Coronary artery (tissue), 2 donors: Measurements from ENCODE around the gene AMBRA1.
"Not testable (repeated sequence)": the region's sequence is repeated elsewhere in the genome, so short reads cannot be mapped to it uniquely, and the experiment has no call there.

Experiments used
- DNase-seq: peaks from one replicate; pipeline ENCODE4 v3.0.0-alpha.2; 2017; ENCODE audit warnings: low spot score
- H3K27ac ChIP-seq, 2 donors: fragments of 200-600 bp; sonication (generic); one replicate each; pipeline ENCODE4 v1.5.1; 2016 to 2019
- H3K4me3 ChIP-seq: fragments of 200-600 bp; sonication (generic); 2 replicates; pipeline ENCODE4 v1.5.1; 2016; ENCODE audit warnings: mild to moderate bottlenecking, moderate library complexity
- CTCF ChIP-seq: fragments of 200-600 bp; sonication (generic); IDR thresholded peaks from one replicate; pipeline ENCODE4 v1.5.1; 2019; ENCODE audit warnings: antibody characterized with exemption

AMBRA1 gene

DNA sequence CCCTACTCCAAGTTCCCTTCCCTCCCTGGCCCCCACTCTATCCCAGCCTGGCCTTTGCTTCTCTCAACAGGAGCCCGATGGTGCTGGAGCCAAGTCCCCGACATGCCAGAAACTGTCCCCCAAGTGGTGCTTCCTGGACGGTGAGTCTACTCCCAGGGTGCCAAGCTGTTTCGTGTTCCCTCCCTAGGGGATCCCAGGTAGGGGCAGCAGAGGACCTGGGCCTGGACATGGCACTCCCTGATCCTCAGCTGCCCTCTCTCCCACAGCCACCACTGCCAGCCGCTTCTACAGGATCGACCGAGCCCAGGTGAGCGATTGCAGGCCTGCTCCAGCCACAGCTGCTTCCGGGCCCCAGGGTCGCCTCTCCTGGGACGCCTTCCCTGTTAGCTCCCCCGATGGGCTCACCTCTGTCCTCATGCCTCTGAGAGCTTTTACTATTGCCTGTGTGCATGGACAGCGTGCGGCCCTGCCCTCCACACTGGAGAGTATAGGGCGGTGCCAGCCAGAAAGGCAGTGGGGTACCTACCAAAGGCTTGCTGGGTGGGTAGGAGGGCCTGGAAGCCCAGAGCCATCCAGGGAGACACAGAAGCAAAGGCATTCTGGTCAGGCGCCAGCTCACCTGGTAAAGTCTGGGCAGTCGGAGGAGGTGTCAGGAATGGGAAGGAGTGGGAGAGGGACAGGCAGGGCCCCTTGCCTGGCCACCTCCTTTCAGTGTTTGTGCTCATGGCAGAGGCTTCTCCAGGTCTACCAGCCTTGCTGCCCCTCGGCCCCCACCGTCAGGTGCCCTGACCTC is 217.4 kb downstream of the AMBRA1 start:
- DNase-seq = no peak
- Histone ChIP-seq H3K4me3 (no peak overlapping the region), H3K27ac (no peak overlapping the region)
- no peak for TF ChIP-seq CTCF

DNA sequence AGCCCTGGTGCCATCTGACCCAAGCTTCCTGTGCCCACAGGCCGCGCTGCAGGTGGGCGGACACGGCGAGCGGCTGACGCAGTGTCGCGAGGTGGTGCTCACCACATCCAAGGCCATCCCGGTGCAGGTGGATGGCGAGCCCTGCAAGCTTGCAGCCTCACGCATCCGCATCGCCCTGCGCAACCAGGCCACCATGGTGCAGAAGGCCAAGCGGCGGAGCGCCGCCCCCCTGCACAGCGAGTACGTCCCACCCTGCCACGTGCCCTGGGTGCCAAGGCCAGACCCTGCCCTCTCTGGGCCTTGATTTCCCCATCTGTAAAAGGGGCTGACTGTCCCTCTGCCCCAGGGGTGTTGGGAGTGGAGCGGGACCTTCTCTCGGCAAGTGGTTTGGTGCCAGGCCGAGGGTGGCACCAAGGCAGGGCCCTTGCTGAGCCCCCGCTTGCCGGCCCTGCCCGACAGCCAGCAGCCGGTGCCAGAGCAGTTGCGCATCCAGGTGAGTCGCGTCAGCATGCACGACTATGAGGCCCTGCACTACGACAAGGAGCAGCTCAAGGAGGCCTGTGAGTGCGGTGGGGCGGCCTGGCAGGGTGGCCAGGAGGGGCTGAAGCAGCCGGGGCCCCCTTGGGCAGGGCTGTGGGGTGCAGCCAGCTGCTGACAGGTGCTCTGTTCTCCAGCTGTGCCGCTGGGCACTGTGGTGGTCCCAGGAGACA is 218.3 kb downstream of the AMBRA1 start:
- no peak for DNase-seq
- no peak for TF ChIP-seq CTCF
- H3K4me3 ChIP-seq = no peak overlapping the region
- no peak overlapping the region for H3K27ac ChIP-seq

- H3K27ac ChIP-seq = no peak overlapping the region
- no peak overlapping the region for H3K4me3 ChIP-seq
- no peak for TF ChIP-seq CTCF
- no peak for DNase-seq
These were observed 219.0 kb downstream of the AMBRA1 start for GRCh38 chr11:46374815-46375214.

GRCh38 chr11:46373787-46374740 is 219.8 kb downstream of the AMBRA1 start:
- no peak for TF ChIP-seq CTCF
- no peak for DNase-seq
- no peak overlapping the region for H3K4me3 ChIP-seq
- no peak overlapping the region for H3K27ac ChIP-seq

DNA sequence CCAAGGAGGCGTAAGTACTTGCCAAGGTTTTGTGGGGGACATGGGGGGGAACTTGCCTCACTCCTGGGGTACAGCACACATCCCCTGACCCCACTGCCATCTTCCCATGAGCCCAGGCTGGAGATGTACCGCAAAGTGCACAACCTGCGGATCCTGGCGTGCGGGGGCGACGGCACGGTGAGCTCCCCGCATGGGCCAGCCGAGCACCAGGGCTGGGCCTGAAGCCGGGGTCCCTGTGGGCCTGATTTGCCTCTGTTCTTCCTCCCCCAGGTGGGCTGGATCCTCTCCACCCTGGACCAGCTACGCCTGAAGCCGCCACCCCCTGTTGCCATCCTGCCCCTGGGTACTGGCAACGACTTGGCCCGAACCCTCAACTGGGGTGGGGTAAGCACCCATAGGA is 221.3 kb downstream of the AMBRA1 start:
- not testable (repeated sequence) for H3K27ac ChIP-seq

GRCh38 chr11:46372086-46372485 is 221.7 kb downstream of the AMBRA1 start:
- no peak for TF ChIP-seq CTCF
- DNase-seq = no peak
- Histone ChIP-seq H3K4me3 (no peak overlapping the region), H3K27ac (no peak overlapping the region)

More for the DNA sequence above, 221.3 kb downstream of the AMBRA1 start:
- H3K4me3 ChIP-seq, DNase-seq: not testable (repeated sequence)

GRCh38 chr11:46371262-46371661 is 222.6 kb downstream of the AMBRA1 start:
- not testable (repeated sequence) for DNase-seq, H3K27ac ChIP-seq, H3K4me3 ChIP-seq
